ENCODE measurements around the gene BTBD10.
"Not testable (repeated sequence)": the region's sequence is repeated elsewhere in the genome, so short reads cannot be mapped to it uniquely, and the experiment has no call there.

BTBD10 gene

GRCh38 chr11:13440100-13440855, 22.7 kb downstream of the BTBD10 start:
- H3K27me3 ChIP-seq (replicated peaks; ENCODE audit: insufficient read depth, low read length), result no peaks in the 10 kb centered on the region
- no peak for DNase-seq
- no peaks in the 10 kb centered on the region for H3K4me1 ChIP-seq (ENCODE audit: low read length)
- H3F3A ChIP-seq (ENCODE audit: insufficient read depth, low read length), result no peaks in the 10 kb centered on the region
- H3K36me3 ChIP-seq (replicated peaks; ENCODE audit: insufficient read depth, low read length), result no peaks in the 10 kb centered on the region
- no peak overlapping the region for H2AFZ ChIP-seq (ENCODE audit: low read length)
- H3K27ac ChIP-seq (ENCODE audit: low read length), result no peak overlapping the region
- 0 out of 2 replicates have a peak, but pooled peaks cover 5% of the 10 kb centered on the region for H3K79me2 ChIP-seq (ENCODE audit: low read length)
- H3K4me2 ChIP-seq (ENCODE audit: low read depth, low read length), result no peak overlapping the region
- TF ChIP-seq EZH2phosphoT487 (IDR thresholded peaks at IDR 0.05; ENCODE audit: low read length) (no peak), CTCF (IDR thresholded peaks at IDR 0.05; ENCODE audit: low read length) (no peak), EZH2 (optimal IDR thresholded peaks at IDR 0.05; ENCODE audit: low read depth, low read length) (no peak)
- no peak overlapping the region for H3K9ac ChIP-seq (ENCODE audit: low read length)
- H3K9me2 ChIP-seq (replicated peaks; ENCODE audit: insufficient read depth, low read length), result no peaks in the 10 kb centered on the region
- H4K20me1 ChIP-seq (ENCODE audit: insufficient read depth, low read length), result no peaks in the 10 kb centered on the region
- H3K9me3 ChIP-seq (replicated peaks; ENCODE audit: insufficient read depth, low read length), result no peaks in the 10 kb centered on the region
- H3K4me3 ChIP-seq (ENCODE audit: low read length), result no peak overlapping the region

GRCh38 chr11:13438291-13438690, 24.7 kb downstream of the BTBD10 start:
- TF ChIP-seq CTCF (IDR thresholded peaks at IDR 0.05; ENCODE audit: low read length) (no peak), EZH2phosphoT487 (IDR thresholded peaks at IDR 0.05; ENCODE audit: low read length) (no peak), EZH2 (optimal IDR thresholded peaks at IDR 0.05; ENCODE audit: low read depth, low read length) (no peak)
- no peaks in the 10 kb centered on the region for H3K27me3 ChIP-seq (replicated peaks; ENCODE audit: insufficient read depth, low read length)
- no peak overlapping the region for H3K4me3 ChIP-seq (ENCODE audit: low read length)
- H3K4me2 ChIP-seq (ENCODE audit: low read depth, low read length), result no peak overlapping the region
- no peak overlapping the region for H3K9ac ChIP-seq (ENCODE audit: low read length)
- no peaks in the 10 kb centered on the region for H3K9me2 ChIP-seq (replicated peaks; ENCODE audit: insufficient read depth, low read length)
- no peak overlapping the region for H3K27ac ChIP-seq (ENCODE audit: low read length)
- H2AFZ ChIP-seq (ENCODE audit: low read length), result no peak overlapping the region
- no peaks in the 10 kb centered on the region for H3K9me3 ChIP-seq (replicated peaks; ENCODE audit: insufficient read depth, low read length)
- no peaks in the 10 kb centered on the region for H3K79me2 ChIP-seq (ENCODE audit: low read length)
- no peaks in the 10 kb centered on the region for H3K36me3 ChIP-seq (replicated peaks; ENCODE audit: insufficient read depth, low read length)
- H4K20me1 ChIP-seq (ENCODE audit: insufficient read depth, low read length), result no peaks in the 10 kb centered on the region
- DNase-seq, result no peak
- H3K4me1 ChIP-seq (ENCODE audit: low read length), result no peaks in the 10 kb centered on the region
- no peaks in the 10 kb centered on the region for H3F3A ChIP-seq (ENCODE audit: insufficient read depth, low read length)

GRCh38 chr11:13436836-13437235, 26.2 kb downstream of the BTBD10 start:
- H2AFZ ChIP-seq (ENCODE audit: low read length); H4K20me1 ChIP-seq (ENCODE audit: insufficient read depth, low read length); H3F3A ChIP-seq (ENCODE audit: insufficient read depth, low read length); H3K27ac ChIP-seq (ENCODE audit: low read length); H3K9me2 ChIP-seq (replicated peaks; ENCODE audit: insufficient read depth, low read length); H3K36me3 ChIP-seq (replicated peaks; ENCODE audit: insufficient read depth, low read length); H3K79me2 ChIP-seq (ENCODE audit: low read length); H3K27me3 ChIP-seq (replicated peaks; ENCODE audit: insufficient read depth, low read length); H3K4me3 ChIP-seq (ENCODE audit: low read length); H3K4me1 ChIP-seq (ENCODE audit: low read length); DNase-seq; H3K9me3 ChIP-seq (replicated peaks; ENCODE audit: insufficient read depth, low read length); H3K9ac ChIP-seq (ENCODE audit: low read length); H3K4me2 ChIP-seq (ENCODE audit: low read depth, low read length): not testable (repeated sequence)
